Measurements from ENCODE around the gene PTGIR. TPM values are rescaled to one million over a fixed set of nuclear protein-coding genes. Genes with fewer than 3 reads are reported as not detected.
A peak's percentile ranks its signal among the peaks of the same experiment; 100 is the strongest.

Gene PTGIR
- total and polyA plus RNA-seq, 10 of the 15 experiments (the other 5 are each of a cell fraction or from before 2014, with no cell fraction given) = 0.34 to 29.1 (median 9.9) TPM

GRCh38 chr19:46600384-46601317 lies 24.2 kb downstream of the PTGIR start (continued):
- TF ChIP-seq, protein P1, sequence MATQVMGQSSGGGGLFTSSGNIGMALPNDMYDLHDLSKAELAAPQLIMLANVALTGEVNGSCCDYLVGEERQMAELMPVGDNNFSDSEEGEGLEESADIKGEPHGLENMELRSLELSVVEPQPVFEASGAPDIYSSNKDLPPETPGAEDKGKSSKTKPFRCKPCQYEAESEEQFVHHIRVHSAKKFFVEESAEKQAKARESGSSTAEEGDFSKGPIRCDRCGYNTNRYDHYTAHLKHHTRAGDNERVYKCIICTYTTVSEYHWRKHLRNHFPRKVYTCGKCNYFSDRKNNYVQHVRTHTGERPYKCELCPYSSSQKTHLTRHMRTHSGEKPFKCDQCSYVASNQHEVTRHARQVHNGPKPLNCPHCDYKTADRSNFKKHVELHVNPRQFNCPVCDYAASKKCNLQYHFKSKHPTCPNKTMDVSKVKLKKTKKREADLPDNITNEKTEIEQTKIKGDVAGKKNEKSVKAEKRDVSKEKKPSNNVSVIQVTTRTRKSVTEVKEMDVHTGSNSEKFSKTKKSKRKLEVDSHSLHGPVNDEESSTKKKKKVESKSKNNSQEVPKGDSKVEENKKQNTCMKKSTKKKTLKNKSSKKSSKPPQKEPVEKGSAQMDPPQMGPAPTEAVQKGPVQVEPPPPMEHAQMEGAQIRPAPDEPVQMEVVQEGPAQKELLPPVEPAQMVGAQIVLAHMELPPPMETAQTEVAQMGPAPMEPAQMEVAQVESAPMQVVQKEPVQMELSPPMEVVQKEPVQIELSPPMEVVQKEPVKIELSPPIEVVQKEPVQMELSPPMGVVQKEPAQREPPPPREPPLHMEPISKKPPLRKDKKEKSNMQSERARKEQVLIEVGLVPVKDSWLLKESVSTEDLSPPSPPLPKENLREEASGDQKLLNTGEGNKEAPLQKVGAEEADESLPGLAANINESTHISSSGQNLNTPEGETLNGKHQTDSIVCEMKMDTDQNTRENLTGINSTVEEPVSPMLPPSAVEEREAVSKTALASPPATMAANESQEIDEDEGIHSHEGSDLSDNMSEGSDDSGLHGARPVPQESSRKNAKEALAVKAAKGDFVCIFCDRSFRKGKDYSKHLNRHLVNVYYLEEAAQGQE (IDR thresholded peaks at IDR 0.05; ENCODE audit: low read depth, low read length) = no peak
- TF ChIP-seq BCL11A (IDR thresholded peaks at IDR 0.05; ENCODE audit: low read depth, low read length) (no peak), WRNIP1 (IDR thresholded peaks at IDR 0.05; ENCODE audit: borderline replicate concordance, low read depth, low read length) (no peak), NKRF (conservative IDR thresholded peaks at IDR 0.05) (peak; percentile 82), NBN (IDR thresholded peaks at IDR 0.05) (peak; percentile 98), CBX5 (IDR thresholded peaks at IDR 0.05; ENCODE audit: low read depth) (peak; percentile 71; the same call in 1 of the 2 replicates), SKIL (IDR thresholded peaks at IDR 0.05; ENCODE audit: low read depth, poor library complexity, severe bottlenecking) (peak; percentile 96), SUZ12 (IDR thresholded peaks at IDR 0.05; ENCODE audit: unreplicated experiment) (no peak), CBFB (IDR thresholded peaks at IDR 0.05; ENCODE audit: low read depth) (peak; percentile 45; the same call in 1 of the 2 replicates), ZSCAN29 (IDR thresholded peaks at IDR 0.05) (0 out of 2 replicates have a peak, but pooled peaks have one; percentile 21), IRF3 (IDR thresholded peaks at IDR 0.05) (peak; percentile 77; the same call in 1 of the 2 replicates), SMC3 (IDR thresholded peaks at IDR 0.05; ENCODE audit: borderline replicate concordance, low read length) (no peak), POU2F2 (IDR thresholded peaks at IDR 0.05; ENCODE audit: borderline replicate concordance, low read depth, low read length) (peak; percentile 74; the same call in 2 of the 3 replicates), MEF2A (IDR thresholded peaks at IDR 0.05; ENCODE audit: insufficient read depth, low read depth, low read length) (0 out of 2 replicates have a peak, but pooled peaks have one; percentile 63)
- TF ChIP-seq, protein P2, sequence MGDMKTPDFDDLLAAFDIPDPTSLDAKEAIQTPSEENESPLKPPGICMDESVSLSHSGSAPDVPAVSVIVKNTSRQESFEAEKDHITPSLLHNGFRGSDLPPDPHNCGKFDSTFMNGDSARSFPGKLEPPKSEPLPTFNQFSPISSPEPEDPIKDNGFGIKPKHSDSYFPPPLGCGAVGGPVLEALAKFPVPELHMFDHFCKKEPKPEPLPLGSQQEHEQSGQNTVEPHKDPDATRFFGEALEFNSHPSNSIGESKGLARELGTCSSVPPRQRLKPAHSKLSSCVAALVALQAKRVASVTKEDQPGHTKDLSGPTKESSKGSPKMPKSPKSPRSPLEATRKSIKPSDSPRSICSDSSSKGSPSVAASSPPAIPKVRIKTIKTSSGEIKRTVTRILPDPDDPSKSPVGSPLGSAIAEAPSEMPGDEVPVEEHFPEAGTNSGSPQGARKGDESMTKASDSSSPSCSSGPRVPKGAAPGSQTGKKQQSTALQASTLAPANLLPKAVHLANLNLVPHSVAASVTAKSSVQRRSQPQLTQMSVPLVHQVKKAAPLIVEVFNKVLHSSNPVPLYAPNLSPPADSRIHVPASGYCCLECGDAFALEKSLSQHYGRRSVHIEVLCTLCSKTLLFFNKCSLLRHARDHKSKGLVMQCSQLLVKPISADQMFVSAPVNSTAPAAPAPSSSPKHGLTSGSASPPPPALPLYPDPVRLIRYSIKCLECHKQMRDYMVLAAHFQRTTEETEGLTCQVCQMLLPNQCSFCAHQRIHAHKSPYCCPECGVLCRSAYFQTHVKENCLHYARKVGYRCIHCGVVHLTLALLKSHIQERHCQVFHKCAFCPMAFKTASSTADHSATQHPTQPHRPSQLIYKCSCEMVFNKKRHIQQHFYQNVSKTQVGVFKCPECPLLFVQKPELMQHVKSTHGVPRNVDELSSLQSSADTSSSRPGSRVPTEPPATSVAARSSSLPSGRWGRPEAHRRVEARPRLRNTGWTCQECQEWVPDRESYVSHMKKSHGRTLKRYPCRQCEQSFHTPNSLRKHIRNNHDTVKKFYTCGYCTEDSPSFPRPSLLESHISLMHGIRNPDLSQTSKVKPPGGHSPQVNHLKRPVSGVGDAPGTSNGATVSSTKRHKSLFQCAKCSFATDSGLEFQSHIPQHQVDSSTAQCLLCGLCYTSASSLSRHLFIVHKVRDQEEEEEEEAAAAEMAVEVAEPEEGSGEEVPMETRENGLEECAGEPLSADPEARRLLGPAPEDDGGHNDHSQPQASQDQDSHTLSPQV (IDR thresholded peaks at IDR 0.05) = no peak

Measured in GM12878 (cell line).